Measurements from ENCODE around the gene NETO1. TPM values are rescaled to one million over a fixed set of nuclear protein-coding genes. Genes with fewer than 3 reads are reported as not detected.

NETO1 gene
- total and polyA plus RNA-seq, 2 experiments from 2014 or later = 10.8 to 20.7 TPM

- no peak for TF ChIP-seq ZNF462 (CRISPR knock-in tag; IDR thresholded peaks at IDR 0.05)
- TF ChIP-seq REST (IDR thresholded peaks at IDR 0.05; ENCODE audit: unreplicated experiment) = no peak
- TF ChIP-seq ZNF331 (CRISPR knock-in tag; IDR thresholded peaks at IDR 0.05; ENCODE audit: low read depth) = no peak
- no peak for TF ChIP-seq NANOG (IDR thresholded peaks at IDR 0.05; ENCODE audit: borderline replicate concordance)
- TF ChIP-seq EZH2 (IDR thresholded peaks at IDR 0.05; ENCODE audit: low read depth, unreplicated experiment) = no peak
- TF ChIP-seq POLR2AphosphoS5 (IDR thresholded peaks at IDR 0.05; ENCODE audit: low read depth) = no peak
Measured at GRCh38 chr18:72833471-72833870, 34.3 kb downstream of the NETO1 start (continued).

GRCh38 chr18:72830109-72830508 is 37.7 kb downstream of the NETO1 start:
- Mint-ChIP-seq H3K27me3 (ENCODE audit: insufficient read depth, low read depth, poor library complexity) (peaks cover 5% of the 10 kb centered on the region), H3K4me3 (no peak overlapping the region), H3K36me3 (ENCODE audit: low read depth) (no peaks in the 10 kb centered on the region), H3K9me3 (no peaks in the 10 kb centered on the region), H3K4me1 (peaks cover 4% of the 10 kb centered on the region; the same call in 1 of the 3 replicates), H3K27ac (no peak overlapping the region)
- H3K4me3 ChIP-seq = no peak overlapping the region
- no peaks in the 10 kb centered on the region for H3K36me3 ChIP-seq (ENCODE audit: insufficient read depth)
- H4K20me1 ChIP-seq (replicated peaks; ENCODE audit: insufficient read depth) = peaks cover 2% of the 10 kb centered on the region; the same call in 1 of the 2 replicates
- no peak overlapping the region for H3K27ac ChIP-seq (ENCODE audit: low read depth)
- H3K79me2 ChIP-seq (replicated peaks; ENCODE audit: insufficient read depth) = no peaks in the 10 kb centered on the region; the same call in 1 of the 2 replicates
- H3K4me2 ChIP-seq = no peak overlapping the region
- DNase-seq (ENCODE audit: low spot score) (peak; percentile 75), ATAC-seq (peak; percentile 92)
- no peaks in the 10 kb centered on the region for H3K27me3 ChIP-seq (ENCODE audit: insufficient read depth)
- no peak overlapping the region for H2AFZ ChIP-seq
- no peaks in the 10 kb centered on the region for H3K9me2 ChIP-seq (ENCODE audit: insufficient read depth)
- H3F3A ChIP-seq (replicated peaks; ENCODE audit: low read depth) = no peaks in the 10 kb centered on the region; the same call in 1 of the 2 replicates
- H3K4me1 ChIP-seq (ENCODE audit: insufficient read depth) = no peaks in the 10 kb centered on the region
- TF ChIP-seq REST (IDR thresholded peaks at IDR 0.05; ENCODE audit: unreplicated experiment) = peak; percentile 96
- TF ChIP-seq CREB1 (CRISPR knock-in tag; IDR thresholded peaks at IDR 0.05; ENCODE audit: low read depth) = no peak

All from GM23338 (cell line).